ENCODE data around the gene DNM1L.
"Not testable (repeated sequence)": the region's sequence is repeated elsewhere in the genome, so short reads cannot be mapped to it uniquely, and the experiment has no call there.

The DNM1L gene

GRCh38 chr12:32695787-32696186, 16.7 kb downstream of the DNM1L start:
- Histone ChIP-seq H3K36me3 (no peaks in the 10 kb centered on the region), H3K4me1 (ENCODE audit: control insufficient read depth in 1 of 2, insufficient read depth in 1 of 2, low read depth in 1 of 2, low read length in 1 of 2) (no peaks in the 10 kb centered on the region), H3K27me3 (no peaks in the 10 kb centered on the region), H3K9me3 (no peaks in the 10 kb centered on the region), H3K4me3 (ENCODE audit: low read depth in 1 of 2, low read length in 1 of 2) (no peak overlapping the region), H3K27ac (no peak overlapping the region)
- no peak for TF ChIP-seq CTCF (IDR thresholded peaks at IDR 0.05)

- TF ChIP-seq CTCF (IDR thresholded peaks at IDR 0.05), result no peak
- no peaks in the 10 kb centered on the region for H3K27me3 ChIP-seq
- H3K9me3 ChIP-seq, result no peaks in the 10 kb centered on the region
Measured at GRCh38 chr12:32697445-32697844, 18.3 kb downstream of the DNM1L start.

GRCh38 chr12:32698285-32698684, 19.2 kb downstream of the DNM1L start:
- no peak overlapping the region for H3K4me3 ChIP-seq (ENCODE audit: low read depth in 1 of 2, low read length in 1 of 2)
- H3K36me3 ChIP-seq, result peaks cover 3% of the 10 kb centered on the region
- no peaks in the 10 kb centered on the region for H3K4me1 ChIP-seq (ENCODE audit: control insufficient read depth in 1 of 2, insufficient read depth in 1 of 2, low read depth in 1 of 2, low read length in 1 of 2)
- no peaks in the 10 kb centered on the region for H3K9me3 ChIP-seq
- TF ChIP-seq CTCF (IDR thresholded peaks at IDR 0.05), result no peak
- H3K27me3 ChIP-seq, result no peaks in the 10 kb centered on the region
- H3K27ac ChIP-seq, result no peak overlapping the region

More at GRCh38 chr12:32697445-32697844, 18.3 kb downstream of the DNM1L start:
- Histone ChIP-seq H3K4me1 (ENCODE audit: control insufficient read depth in 1 of 2, insufficient read depth in 1 of 2, low read depth in 1 of 2, low read length in 1 of 2) (no peaks in the 10 kb centered on the region), H3K36me3 (peaks cover 3% of the 10 kb centered on the region), H3K27ac (no peak overlapping the region), H3K4me3 (ENCODE audit: low read depth in 1 of 2, low read length in 1 of 2) (no peak overlapping the region)

DNA sequence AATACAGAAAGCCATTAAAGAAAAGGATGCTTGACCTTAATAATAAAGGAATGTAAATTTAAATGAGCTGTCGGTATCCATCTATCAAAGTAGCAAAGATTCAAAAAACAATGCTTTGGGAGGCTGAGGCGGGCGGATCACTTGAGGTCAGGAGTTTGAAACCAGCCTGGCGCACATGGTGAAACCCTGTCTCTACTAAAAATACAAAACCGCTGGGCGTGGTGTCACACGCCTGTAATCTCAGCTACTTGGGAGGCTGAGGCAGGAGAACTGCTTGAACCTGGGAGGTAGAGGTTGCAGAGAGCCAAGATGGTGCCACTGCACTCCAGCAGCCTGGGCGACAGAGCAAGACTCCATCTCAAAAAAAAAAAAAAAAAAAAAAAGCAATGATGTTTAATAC, 20.3 kb downstream of the DNM1L start:
- H3K9me3 ChIP-seq; H3K4me1 ChIP-seq (ENCODE audit: control insufficient read depth in 1 of 2, insufficient read depth in 1 of 2, low read depth in 1 of 2, low read length in 1 of 2); H3K27ac ChIP-seq; H3K27me3 ChIP-seq; H3K4me3 ChIP-seq (ENCODE audit: low read depth in 1 of 2, low read length in 1 of 2); H3K36me3 ChIP-seq: not testable (repeated sequence)

- Histone ChIP-seq H3K27me3 (no peaks in the 10 kb centered on the region), H3K9me3 (no peaks in the 10 kb centered on the region), H3K4me3 (ENCODE audit: low read depth in 1 of 2, low read length in 1 of 2) (no peak overlapping the region), H3K27ac (no peak overlapping the region), H3K4me1 (ENCODE audit: control insufficient read depth in 1 of 2, insufficient read depth in 1 of 2, low read depth in 1 of 2, low read length in 1 of 2) (no peaks in the 10 kb centered on the region), H3K36me3 (peaks cover 3% of the 10 kb centered on the region)
- no peak for TF ChIP-seq CTCF (IDR thresholded peaks at IDR 0.05)
Measured at GRCh38 chr12:32702473-32702872, 23.4 kb downstream of the DNM1L start.

DNA sequence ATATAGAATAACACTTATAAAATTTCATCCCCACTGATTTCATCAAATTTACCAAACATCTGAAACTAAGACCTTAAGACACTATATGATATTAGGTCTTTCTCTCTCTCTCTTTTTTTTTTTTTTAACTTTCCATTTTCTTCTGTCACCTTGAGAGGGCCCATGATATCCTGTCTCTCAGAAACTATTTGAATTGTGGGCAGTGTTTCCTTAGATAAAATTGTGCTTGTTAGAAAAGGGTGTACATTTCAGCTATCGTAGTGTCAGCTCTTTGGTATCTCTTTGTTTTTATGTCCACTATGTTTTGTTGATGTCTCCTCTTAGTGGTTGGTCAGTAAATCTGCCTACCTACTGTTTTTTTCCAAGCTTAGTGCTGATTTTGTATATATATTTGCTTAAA, 23.8 kb downstream of the DNM1L start:
- no peaks in the 10 kb centered on the region for H3K4me1 ChIP-seq (ENCODE audit: control insufficient read depth in 1 of 2, insufficient read depth in 1 of 2, low read depth in 1 of 2, low read length in 1 of 2)
- H3K27ac ChIP-seq, result no peak overlapping the region
- peaks cover 3% of the 10 kb centered on the region for H3K36me3 ChIP-seq
- no peaks in the 10 kb centered on the region for H3K27me3 ChIP-seq
- TF ChIP-seq CTCF (IDR thresholded peaks at IDR 0.05), result no peak
- H3K9me3 ChIP-seq, result no peaks in the 10 kb centered on the region
- H3K4me3 ChIP-seq (ENCODE audit: low read depth in 1 of 2, low read length in 1 of 2), result no peak overlapping the region

Measured in neutrophil (primary cell).